Activated CD8-positive, alpha-beta memory T cell treated with anti-CD3 and anti-CD28 coated beads, Interleukin-2, amount 50 U/mL, for 1 hour (primary cell): Measurements from ENCODE around the gene PANX2.
"Not testable (repeated sequence)": the region's sequence is repeated elsewhere in the genome, so short reads cannot be mapped to it uniquely, and the experiment has no call there.

ENCODE experiments used
- DNase-seq: peaks from one replicate; pipeline ENCODE4 v3.0.0-alpha.2; 2020; ENCODE audit errors: extremely low read depth

PANX2 gene, protein sequence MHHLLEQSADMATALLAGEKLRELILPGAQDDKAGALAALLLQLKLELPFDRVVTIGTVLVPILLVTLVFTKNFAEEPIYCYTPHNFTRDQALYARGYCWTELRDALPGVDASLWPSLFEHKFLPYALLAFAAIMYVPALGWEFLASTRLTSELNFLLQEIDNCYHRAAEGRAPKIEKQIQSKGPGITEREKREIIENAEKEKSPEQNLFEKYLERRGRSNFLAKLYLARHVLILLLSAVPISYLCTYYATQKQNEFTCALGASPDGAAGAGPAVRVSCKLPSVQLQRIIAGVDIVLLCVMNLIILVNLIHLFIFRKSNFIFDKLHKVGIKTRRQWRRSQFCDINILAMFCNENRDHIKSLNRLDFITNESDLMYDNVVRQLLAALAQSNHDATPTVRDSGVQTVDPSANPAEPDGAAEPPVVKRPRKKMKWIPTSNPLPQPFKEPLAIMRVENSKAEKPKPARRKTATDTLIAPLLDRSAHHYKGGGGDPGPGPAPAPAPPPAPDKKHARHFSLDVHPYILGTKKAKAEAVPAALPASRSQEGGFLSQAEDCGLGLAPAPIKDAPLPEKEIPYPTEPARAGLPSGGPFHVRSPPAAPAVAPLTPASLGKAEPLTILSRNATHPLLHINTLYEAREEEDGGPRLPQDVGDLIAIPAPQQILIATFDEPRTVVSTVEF

DNA sequence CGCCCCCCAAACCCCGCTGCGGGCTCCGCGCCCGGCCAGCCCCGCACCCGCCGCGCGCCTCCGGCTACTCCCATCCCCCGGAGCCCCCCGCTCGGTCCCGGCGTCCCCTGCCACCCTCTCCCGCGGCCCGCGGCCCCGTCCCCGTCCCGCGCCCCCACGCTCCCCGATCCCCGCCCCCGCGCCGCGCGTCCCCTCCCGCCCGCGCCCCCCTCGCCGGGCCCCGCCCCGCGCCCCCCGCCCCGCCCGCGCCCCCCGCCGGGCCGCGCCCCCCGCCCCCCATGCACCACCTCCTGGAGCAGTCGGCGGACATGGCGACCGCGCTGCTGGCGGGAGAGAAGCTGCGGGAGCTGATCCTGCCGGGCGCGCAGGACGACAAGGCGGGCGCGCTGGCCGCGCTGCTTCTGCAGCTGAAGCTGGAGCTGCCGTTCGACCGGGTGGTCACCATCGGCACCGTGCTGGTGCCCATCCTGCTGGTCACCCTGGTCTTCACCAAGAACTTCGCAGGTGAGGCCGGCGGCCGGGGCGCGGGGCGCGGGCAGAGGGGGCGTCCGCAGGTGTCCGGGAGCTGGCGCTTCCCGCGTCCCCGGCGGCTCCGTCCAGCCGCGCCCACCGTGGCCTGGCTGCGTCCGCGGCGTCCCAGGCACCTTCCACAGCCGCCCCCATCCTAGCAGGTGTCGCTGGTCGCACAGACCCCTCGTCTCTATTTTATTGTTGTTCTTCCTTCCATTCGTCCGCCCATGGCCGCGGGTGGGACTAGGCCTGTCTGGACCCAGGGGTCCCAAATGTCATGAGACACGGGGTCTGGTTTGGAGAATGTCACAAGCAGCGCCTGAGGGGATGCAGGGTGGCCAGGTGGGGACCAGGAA lies at the start of gene PANX2:
Gene PANX2, plus strand, starts transcription at position 279 of the 866 bp plus-strand sequence. Its CDS starts 0 bp downstream, at position 279.
- no peak for DNase-seq

DNA sequence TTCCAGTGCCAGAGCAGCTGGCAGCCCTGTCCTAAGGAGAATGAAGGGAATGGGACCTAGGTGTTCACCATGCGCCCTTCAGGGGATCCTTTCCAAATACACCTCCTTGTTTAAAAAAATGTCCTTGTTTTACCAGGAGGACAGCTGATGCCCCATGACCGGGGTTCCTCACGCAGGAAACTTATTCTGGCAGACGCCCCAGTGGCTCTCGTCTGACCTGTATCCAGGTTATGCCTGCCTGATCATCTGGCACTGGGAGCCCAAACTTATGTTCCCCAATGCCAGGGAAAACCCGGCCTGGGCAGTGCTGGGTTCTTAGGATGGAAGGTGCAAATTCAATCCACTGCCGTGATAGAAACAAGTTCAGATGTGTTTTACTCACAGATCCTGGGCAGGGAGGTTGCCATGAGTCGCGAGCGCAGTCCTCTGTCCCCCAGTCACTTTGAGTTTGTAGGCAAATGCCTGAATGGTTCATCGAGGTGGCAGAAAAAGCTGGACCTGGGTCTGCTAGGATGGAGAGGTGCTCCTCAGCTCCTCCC lies 49.3 kb upstream of the PANX2 start:
- DNase-seq = no peak

DNA sequence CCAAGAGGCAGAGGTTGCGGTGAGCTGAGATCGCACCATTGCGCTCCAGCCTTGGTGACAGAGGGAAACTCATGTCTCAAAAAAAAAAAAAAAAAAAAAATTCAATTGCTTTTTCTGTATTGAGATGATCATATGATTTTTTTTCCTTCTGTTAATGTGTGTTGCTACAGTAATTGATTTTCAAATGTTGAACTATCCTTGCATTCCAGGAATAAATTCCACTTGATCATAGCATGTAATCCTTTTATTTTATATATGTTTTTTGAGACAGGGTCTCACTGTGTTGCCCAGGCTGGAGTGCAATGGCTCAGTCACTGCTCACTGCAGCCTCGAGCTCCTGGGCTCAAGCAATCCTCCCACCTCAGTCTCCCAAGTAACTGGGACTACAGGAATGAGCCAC lies 47.4 kb upstream of the PANX2 start:
- DNase-seq = no peak

DNA sequence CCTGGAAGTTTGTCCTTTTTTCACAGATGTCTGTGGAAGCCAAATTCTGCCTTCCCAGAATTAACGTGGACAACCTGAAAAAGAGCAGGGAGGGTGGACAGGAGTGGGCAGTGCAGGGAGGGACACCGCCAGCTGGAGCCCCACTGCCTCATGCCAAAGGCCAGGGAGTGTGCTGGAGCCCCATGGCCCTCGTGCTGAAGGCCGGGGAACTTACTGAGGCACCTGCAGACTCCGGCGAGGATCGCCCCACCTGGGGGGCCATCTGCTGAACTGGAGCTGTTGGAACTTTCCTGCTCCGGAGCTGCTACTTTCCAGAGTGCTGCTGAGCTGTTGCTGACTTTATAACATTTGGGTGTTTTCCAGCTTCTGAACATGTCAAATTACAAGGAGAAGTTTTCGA lies 45.5 kb upstream of the PANX2 start:
- no peak for DNase-seq

DNA sequence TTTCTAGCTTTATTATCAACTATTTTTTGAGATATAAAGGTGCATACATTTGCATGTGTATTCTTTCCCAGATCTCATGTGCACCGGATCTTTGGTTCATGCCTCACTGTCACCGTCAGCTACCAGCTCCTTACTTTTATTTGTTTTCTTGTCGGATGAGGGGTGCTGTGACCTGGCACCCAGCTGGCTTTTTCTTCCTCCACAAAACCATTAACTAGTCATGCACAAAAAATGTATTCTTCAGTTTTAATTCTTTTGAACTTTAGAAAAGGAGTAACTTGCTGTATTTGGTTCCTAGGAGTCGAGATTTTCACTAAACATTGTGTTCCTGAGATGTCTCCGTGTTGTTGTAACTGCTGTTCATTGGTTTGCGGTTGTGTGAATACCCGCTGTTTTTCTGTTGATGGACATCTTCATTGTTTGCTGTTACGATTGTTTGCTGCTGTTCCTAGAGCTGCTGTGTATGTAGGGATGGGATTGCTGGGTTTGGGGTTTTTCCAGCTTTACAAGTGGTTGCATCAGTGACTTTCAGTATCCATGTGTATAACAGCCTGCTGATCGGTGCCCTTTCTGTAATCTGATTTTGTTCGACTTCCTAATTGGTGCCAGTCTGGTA lies 41.3 kb upstream of the PANX2 start:
- no peak for DNase-seq

DNA sequence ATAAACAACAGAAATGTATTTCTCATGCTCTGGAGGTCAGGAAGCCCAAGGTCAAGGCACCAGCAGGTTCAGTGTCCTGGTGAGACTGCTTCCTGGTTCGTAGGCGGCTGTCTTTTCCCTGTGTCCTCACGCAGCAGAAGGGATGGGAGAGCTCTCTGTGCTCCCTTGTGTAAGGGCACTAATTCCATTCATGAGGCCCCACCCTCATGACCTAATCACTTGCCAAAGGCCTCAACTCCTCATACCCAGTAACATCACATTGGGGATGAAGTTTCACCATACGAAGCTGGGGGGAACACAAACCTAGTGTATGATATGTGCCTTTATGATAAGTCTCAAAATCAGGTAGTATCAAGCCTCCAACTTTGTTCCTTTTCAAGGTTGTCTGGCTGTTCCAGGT lies 38.6 kb upstream of the PANX2 start:
- no peak for DNase-seq

DNA sequence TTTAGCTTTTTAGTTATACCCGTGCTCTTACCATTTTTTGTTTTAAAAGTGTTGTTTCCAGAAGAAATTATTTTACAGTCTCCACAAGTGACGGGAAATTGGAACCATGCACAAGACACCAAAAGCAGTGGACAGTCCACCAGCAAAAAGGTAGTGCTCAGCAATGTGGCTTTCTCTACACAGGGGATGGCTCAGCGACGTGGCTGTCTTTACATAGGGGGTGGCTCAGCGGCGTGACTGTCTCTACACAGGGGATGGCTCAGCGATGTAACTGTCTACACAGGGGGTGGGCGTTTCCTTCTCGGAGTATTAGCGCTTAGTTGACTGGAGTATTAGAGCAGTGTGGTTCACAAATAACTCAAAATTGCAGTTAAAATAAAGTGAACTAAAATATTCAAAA lies 36.0 kb upstream of the PANX2 start:
- DNase-seq = no peak

DNA sequence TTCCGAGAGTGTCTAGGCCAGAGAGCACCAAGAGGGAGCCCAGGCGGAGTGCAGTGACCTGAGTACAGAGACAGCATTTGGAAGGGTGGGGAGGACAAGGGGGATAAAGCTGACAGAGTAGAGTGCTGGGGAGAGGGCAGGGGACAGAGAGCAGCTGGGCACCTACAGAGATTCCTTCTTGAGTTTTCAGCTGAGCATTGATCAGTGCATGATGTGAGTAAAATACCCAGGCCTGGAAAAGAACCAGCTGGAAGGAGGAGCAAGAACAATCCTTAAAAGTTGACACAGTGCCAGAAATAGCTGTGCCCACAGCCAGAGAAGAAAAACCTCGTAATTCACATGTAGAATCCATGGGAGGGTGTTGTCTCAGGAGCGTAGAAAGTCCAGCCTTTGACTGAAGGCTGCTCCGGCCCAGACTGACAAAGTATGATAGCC lies 33.9 kb upstream of the PANX2 start:
- no peak for DNase-seq

DNA sequence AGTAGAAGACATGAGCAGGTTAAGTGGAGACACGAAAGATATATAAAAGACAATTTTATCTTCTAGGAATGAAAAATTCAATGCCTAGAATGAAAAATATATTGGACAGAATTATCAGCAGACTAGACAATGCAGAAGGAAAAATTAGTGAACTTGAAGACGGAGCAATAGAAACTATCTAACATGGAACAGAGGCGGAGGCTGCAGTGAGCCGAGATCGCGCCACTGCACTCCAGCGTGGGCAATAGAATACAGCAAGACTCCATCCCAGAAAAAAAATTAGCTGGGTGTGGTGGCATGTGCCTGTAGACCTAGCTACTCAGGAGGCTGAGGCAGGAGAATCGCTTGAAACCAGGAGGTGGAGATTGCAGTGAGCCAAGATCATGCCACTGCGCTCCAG lies 33.3 kb upstream of the PANX2 start:
- not testable (repeated sequence) for DNase-seq

DNA sequence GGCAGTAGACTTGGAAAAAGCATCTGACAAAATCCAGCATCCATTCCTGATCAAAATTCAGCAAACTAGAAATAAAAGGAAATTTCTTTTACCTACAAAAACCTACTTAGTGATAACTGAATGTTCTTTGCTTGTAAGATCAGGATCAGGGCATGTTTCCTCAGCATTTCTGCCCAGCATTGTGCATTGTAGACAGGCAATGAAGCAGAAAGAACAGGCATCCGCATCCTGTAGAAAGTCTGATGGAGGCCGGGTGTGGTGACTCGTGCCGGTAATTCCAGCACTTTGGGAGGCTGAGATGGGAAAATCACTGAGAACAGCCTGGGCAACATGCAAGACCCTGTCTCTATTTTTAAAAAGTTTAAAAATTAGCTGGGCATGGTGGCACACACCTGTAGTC lies 32.5 kb upstream of the PANX2 start:
- DNase-seq = no peak

DNA sequence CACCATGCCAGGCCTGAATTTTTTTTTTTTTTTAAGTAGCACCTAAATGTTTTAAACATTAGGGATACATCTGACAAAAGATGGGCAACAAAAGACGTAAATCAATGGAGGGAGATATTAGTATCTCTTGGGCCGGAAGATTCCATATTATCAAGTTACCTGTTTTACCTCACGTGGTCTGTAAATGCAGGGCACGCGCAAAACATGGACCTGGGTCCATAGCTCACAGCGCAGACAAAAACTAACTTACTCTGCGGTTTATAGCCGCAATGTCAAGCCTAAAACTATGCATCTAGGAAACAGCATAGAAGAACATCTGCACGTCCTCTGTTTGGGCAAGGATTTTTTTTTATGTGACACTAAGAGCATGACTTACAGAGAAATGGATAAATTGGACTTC lies 31.5 kb upstream of the PANX2 start:
- DNase-seq = no peak

DNA sequence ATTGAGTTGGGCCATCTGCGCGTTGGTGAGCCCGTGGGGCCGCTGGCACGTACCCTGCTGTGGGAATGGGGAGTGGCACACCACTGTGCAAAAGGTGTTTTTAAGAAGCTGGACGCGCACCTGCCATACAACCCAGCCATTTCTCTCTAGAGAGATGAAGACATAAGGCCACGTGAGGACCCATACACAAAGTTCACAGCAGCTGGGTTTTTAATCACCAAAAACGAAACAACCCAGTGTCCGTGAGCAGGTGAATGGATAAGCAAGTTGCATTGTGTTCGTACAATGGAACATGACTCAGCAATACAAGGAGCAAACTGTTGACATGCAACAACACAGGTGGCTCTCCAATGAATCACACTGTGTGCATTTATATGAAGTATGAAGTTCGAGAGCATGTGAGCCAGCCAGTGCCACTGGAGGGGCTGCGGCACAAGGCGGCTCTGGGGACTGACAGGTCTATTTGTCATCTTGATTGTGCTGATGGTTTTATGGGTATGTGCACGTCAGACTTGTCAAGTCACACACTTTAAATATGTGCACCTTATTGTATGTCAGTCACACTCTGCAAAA lies 30.6 kb upstream of the PANX2 start:
- no peak for DNase-seq

DNA sequence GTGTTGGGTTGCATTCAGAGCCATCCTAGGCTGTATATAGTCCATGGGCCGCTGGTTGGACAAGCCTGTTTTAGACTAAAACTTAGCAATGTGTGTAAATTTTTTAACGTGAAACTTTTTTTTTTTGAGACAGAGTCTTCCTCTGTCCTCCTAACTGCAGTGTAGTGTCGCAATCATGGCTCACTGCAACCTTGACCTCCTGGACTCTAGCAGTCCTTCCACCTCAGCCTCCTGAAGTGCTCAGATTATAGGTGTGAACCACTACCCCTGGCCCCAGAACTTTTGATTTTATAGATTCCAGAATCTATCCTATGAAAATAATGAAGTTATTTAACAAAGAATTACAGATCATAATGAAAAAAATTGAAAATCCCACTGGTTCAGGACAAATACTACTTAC lies 29.9 kb upstream of the PANX2 start:
- DNase-seq = no peak

DNA sequence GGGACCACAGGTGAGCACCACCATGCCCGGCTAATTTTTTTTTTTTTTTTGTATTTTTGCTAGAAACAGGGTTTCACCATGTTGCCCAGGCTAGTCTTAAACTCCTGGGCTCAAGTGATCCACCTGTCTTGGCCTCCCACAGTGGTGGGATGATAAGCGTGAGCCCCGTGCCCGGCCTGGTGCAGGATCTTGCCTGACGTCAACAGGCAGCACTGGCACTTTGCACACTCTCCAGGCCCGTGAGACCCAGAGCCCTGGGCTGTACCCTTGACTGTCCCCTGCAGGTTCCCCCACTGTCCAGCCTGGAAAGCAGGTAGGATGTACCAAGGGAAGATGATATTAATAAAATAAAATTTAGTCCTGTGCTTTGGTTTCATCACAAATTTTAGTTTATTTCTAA lies 29.1 kb upstream of the PANX2 start:
- DNase-seq = no peak

DNA sequence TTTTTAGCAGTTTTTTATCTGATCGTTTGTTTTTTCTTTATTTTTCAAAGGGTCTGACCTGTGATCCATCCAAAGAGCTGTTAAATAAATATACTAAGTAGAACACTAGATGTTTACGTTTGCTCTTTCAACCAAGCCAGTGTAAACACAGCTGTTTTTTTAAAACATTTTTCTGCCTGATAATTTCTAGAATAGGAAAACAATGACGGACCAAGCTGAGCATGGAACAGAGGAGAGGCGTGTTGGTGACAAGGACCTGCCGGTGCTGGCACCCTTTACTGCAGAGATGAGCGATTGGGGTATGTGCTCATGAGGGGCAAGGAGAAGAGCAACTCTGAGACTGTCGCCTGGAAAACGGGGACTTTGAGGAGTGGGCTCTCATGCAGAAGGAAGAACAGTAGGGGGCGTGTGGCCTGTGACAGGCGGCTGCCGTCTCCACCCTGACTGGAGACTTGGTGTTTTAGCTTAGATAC lies 28.6 kb upstream of the PANX2 start:
- no peak for DNase-seq

DNA sequence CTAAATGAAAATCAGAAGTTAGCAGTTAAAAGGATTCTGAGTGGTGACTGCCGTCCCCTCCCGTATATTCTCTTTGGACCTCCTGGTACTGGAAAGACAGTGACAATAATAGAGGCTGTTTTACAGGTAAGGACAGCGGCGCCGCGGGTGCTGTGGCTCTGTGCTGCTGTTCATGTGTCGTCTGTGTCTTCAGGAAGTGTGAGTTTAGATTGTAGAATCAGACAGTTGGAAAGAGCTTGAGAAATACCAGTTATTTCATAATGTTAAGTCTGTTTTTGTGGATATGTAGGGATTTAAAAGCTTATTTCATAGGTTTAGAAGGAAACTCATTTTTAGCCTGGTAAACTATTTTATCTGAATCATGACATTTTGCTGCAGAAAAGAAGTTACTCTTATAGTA lies 27.4 kb upstream of the PANX2 start:
- DNase-seq = no peak

DNA sequence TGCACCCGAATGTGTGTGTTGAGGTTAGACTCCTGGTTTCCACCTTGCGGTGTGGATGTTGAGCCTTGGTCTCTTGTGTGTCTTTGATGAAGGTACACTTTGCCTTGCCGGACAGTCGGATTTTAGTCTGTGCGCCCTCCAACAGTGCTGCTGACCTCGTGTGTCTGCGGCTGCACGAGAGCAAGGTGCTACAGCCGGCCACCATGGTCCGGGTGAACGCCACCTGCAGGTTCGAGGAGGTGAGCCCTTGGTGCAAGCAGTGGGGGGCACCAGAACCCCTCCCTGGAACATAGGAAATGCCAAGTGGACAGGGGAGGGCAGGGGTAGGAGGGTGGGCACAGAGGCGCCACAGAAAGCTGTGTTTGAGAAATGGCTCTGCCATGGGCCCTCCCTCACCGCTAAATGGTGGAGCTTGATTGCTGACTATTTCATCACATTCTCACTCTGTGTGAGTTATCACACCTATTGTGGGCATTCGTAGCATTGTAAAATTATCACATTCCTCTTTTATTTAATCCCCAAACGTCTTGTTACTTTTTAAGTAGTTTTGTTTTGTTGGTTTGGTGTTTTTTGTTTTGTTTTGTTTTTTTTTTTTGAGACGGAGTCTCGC lies 26.4 kb upstream of the PANX2 start:
- DNase-seq = no peak

DNA sequence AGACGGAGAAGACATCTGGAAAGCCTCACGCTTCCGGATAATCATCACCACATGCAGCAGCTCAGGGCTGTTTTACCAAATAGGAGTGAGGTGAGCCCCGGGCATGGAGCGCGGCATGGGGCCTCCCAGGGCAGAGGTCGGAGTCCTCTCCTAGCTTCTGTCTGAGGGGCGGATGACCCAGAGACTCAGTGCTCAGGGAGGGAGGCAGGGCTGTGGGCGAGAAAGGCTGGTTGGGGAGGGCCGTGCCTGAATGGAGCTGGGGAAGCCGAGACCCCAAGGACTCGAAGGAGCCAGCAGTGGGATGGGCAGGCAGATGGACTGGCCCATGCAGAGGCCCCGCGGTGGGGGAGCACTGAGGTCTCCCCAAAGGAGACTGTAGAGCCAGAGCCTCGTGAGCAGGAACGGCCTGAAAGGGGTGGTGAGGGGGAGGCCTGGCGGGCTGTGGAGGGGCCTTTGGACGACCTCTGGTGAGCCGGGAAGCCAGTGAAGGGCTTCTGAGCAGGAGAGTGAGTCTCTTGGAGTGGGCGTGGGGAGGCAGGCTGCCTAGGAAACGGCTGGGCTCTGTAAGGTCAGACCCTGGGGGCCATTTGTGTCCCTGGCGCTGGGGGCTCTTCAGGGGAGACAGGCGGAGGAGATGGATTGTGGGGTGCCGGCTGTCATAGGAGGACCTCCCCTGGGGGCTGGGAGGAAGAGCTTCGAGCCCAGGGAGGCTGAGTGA lies 24.7 kb upstream of the PANX2 start:
- no peak for DNase-seq

DNA sequence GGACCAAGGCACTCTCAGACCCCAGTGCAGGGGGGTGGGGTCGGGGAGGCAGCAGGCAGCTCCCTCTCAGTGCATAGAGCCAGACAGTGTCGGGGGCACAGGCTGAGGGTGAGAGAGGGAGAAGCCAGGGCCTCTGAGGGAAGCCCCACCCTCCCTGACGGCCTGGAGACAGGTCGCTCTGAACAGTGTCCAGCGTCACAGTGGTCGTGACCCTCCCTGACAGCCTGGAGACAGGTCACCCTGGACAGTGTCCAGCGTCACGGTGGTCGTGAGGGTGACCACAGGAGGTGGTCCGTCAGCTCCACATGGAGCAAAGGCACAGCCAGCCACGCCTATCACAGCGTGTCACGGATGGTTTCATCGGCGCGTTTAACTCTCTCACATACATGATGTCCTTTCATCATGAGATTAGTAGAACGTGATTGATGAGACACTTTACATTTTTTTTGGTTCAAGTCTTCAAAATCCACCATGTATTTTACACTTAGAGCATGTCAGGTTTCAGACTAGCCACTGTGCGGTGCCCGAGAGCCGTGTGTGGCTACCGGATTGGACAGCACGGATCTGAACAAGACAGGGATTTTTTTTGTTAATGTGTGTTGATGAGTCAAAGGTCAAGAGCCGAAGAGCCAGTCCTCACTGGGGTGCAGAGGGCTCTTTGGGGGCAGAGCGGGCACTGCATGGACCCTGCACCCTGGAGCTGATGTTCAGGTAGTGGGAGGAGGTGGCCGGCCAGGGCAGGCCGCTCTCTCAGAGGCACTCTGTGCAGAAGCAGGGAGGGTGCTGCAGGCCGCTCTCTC lies 23.9 kb upstream of the PANX2 start:
- no peak for DNase-seq
